GM19043 (cell line): ENCODE results near the gene GNG4.
"Not testable (repeated sequence)": the region's sequence is repeated elsewhere in the genome, so short reads cannot be mapped to it uniquely, and the experiment has no call there.

Experiments
- ATAC-seq: cut with Tn5 transposase; IDR thresholded peaks from one replicate; pipeline ENCODE4 v1.9.1; 2021; ENCODE audit warnings: low read depth; ENCODE audit not compliant: unreplicated experiment

Gene GNG4

GRCh38 chr1:235546369-235547155, 103.0 kb downstream of the GNG4 start:
- not testable (repeated sequence) for ATAC-seq

GRCh38 chr1:235545292-235545930, 104.2 kb downstream of the GNG4 start:
- ATAC-seq: no peak

DNA sequence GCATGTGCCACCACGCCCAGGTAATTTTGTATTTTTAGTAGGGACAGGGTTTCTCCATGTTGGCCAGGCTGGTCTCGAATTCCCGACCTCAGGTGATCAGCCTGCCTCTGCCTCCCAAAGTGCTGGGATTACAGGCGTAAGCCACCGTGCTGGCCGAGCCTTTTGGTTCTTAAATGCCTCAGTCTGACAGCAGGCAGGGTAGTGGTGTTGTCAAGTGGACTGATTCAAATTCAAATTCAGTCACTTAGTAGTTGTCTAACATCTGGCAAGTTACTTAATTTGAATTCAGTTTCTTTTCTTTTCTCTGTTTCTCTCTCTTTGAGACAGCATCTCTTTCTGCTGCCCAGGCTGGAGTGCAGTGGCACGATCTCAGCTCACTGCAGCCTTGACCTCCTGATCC, 106.7 kb downstream of the GNG4 start:
- ATAC-seq: not testable (repeated sequence)

DNA sequence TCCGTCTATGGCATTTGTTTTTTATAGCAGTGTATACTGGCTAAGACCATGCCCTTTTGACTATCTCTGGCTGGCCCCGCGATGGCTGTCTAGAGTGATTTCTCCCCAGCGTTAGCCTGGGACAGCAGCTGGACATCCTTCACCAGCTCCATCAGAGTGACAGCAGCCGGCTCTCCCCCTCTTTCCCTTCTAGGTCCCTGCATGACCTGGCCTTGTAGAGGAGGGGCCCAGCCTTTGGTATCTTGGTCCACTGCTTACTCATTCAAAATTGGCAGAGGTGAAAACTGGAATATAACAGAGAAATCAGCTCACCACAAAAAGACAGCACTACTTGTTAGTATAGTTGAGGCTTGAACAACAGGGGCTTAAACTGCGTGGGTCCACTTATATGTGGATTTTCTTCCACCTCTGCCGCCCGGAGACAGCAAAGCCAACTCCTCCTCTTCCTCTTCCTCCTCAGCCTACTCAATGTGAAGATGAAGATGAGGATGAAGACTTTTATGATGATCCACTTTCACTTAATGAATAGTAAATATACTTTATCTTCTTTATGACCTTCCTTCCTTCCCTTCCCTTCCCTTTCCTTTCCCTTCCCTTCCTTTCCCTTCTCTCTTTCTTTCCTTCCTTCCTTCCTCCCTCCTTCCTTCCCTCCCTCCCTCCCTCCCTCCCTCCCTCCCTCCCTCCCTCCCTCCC, 116.0 kb downstream of the GNG4 start:
- no peak for ATAC-seq

GRCh38 chr1:235532360-235532759, 117.2 kb downstream of the GNG4 start:
- no peak for ATAC-seq

DNA sequence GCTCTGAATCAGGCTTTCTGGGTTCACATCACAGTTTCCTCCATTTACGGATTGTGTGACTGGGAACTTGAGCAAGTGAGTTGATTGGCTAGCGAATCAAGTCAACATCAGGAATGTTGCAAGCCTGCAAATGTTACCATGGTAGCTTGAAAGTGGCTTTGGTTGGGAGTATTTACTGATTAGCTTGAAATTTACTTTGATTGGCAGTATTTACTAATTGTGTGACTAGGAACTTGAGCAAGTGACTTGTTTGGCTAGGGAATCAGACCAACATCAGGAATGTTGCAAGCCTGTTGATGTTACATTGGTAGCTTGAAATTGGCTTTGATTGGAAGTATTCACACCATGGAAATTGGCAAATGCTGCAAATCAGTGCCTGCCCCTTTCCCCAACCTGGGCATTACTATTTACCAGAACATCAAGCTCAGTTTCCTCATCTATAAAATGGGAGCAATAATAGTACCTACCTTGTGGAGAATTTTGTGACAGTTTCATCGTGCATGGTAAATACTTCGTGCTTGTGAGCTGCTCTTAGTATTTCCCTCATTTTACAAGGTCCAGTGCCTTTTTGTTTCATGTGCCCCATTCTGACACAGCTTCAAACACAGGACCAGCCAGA, 122.3 kb downstream of the GNG4 start:
- no peak for ATAC-seq

GRCh38 chr1:235525314-235525713, 124.3 kb downstream of the GNG4 start:
- ATAC-seq: no peak

DNA sequence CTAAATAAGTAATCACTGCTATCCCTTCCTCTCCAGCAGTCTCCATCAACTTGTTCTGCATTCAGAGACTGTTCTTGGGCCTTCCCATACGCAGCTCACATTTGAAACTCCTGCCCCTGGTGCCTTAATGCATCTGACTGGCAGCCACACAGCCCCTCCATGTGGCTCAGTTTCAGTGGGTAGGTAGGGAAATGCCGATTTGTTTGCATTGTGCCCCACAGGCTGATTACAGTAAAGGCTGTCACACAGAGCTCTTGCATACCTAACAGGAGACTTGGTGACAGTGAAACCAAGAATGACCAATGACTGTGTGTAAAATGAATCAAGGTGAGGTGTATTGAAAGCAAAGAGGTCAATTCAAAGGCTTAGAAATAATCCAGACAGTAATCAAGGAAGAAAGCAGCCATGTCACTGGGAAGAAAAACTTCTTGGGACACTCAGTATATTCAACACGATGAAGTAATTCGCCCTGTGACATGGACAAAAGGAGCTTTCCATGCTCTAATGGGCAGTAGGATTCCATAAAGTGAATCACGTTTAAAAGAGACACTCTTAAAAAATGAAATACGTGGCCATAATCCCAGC, 132.6 kb downstream of the GNG4 start:
- no peak for ATAC-seq

DNA sequence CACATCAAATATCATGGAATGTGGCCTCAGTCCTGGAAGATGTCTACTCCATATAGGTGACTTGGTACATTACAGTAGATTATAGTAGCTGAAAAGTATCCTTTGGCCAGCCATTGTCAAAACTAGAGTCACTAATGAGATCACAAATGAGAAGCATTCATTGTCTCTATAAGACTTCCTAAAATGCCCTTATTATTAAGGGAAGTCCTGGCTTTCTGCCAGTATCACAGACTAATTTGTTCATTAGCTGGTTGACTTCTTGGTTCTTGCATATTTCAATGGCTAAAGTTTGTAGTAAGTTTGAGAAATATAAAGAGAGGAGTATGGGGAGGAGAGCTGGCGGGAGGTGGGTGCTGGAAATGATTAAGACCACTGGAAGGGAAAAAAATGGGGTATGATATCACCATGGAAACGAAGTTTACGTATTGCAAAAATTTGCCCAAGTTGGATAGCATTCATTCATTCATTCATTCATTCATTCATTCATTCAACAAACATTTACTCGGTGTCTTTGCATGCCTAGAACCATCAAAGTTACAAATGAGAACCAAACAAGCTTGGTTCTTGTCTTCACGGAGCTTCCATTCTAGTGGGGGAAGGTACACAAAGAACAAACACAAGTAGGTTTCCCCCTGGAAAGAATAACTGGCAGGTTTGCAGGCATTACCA, 133.6 kb downstream of the GNG4 start:
- ATAC-seq: no peak

GRCh38 chr1:235513495-235514366, 135.9 kb downstream of the GNG4 start:
- no peak for ATAC-seq

- no peak for ATAC-seq
Measured at GRCh38 chr1:235511470-235512240, 137.9 kb downstream of the GNG4 start.

DNA sequence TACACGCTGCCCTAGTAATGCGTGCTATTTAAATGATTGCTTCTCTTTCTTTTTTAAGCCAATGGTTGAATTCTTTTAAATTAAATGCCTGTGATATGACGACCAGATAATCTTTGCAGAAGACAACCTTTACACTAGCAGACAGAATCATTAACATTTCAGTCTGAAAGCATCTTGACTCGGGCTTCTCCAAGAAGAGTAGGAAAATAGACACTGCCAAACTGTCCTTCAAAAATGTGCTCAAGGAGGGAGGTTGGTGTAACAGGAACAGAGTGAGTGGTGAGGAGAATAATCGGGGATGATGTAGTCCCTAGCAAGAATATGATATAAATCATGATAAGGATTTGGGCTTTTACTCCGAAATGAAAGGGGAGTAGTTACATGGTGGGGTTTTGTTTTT, 138.8 kb downstream of the GNG4 start:
- no peak for ATAC-seq

GRCh38 chr1:235507623-235508022, 142.0 kb downstream of the GNG4 start:
- no peak for ATAC-seq

DNA sequence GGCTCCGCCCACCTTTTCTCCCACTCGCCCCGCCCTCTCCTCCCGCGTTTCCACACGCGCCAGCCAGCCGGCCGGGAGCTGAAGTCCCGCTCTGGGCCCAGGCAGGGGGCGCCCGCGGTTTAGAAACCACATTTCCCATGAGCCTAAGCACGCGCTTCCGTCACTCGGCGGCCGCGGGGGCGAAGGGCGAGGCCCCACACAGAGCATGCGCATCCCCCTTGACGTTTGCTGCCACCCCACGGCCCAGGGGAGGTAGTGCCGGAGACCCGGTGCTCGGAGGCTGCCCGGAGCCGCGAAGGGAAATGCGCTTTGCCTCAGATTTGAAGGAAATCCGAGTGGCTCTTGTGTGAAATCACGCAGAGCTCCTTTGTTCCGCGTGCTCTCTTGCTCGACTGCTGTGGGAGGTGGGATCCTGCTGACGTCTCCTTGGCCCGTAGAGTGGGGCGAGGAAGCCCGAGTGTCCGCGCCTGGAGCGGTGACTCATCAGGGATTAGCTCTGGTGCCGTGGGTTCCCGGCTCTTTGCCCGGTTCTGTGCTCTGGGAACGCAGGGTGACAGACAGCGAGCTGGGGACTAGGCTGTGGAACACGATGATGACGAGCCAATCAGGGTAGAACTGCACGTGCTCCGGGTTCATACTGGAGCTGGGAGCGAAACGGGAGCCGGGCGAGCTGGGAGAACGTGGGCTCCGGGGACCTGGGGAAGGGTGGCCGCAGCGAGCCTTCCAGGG, 144.9 kb downstream of the GNG4 start:
- peak; percentile 72 for ATAC-seq

- ATAC-seq: peak; percentile 32
Measured at GRCh38 chr1:235504122-235504493, 145.5 kb downstream of the GNG4 start, which contains the start of gene B3GALNT2. Gene B3GALNT2, minus strand, starts transcription at chr1:235504452. Its CDS starts 200 bp downstream, at chr1:235504252.

DNA sequence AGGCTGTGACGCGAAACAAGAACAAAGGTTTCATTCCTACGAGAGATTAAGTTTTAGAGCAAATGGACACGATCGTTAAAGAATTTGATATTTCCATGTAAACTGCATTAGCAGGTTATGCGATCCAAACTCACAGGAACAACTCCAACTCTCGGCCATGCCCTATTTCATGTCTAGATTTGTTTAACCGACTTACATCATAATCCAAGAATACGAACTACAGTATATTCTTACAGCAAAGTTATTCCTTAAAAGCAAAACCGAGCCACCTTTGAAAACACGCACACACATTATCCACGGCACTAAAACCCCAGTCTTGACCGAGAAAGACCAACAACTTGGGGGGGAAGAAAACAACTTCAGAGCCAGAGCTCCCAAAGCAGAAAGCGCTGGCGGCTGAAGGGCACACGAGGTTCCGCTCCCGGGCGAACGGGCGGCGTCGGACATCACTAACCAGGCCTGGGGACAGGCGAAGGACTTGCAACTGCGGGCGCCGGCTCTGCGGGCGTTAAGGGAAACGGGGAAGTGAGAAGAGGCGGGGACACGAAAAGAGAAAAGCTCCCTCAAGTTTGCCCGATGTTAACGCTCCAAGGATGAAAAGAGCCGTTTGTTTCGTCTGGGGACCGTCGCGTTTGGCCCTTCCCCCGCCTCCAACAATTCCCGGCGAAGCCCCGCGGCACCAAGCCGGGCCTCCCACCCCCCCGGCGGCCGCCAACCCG, 146.0 kb downstream of the GNG4 start:
- peak; percentile 17 for ATAC-seq
